Epithelial cell of proximal tubule (primary cell): ENCODE measurements around the gene TMPRSS6. TPM values are rescaled to one million over a fixed set of nuclear protein-coding genes. Genes with fewer than 3 reads are reported as not detected.

ENCODE experiments used
- DNase-seq: peaks from one replicate; pipeline ENCODE4 v3.0.0-alpha.2; 2011; ENCODE audit warnings: low read depth
- H3K4me3 ChIP-seq: 2 replicates; pipeline ENCODE4 v1.5.1; 2011; ENCODE audit warnings: low read depth, mild to moderate bottlenecking, low read length
- CTCF ChIP-seq: conservative IDR thresholded peaks from 2 replicates; pipeline ENCODE4 v1.5.1; 2012; ENCODE audit warnings: low read depth, mild to moderate bottlenecking, low read length
- total RNA-seq: library from RNA; depleted of rRNA; stranded (reverse); fragments of >200 nt; gene quantifications from 2 replicates; pipeline ENCODE4 v1.2.3, GENCODE V29; 2015

The TMPRSS6 gene
- total RNA-seq, 1 donor from 2014 or later: not detected

- H3K4me3 ChIP-seq: no peak overlapping the region
- no peak for TF ChIP-seq CTCF
- no peak for DNase-seq
These were observed 8.6 kb upstream of the TMPRSS6 start for GRCh38 chr22:37118083-37118482.

GRCh38 chr22:37117092-37117491 lies 7.6 kb upstream of the TMPRSS6 start:
- TF ChIP-seq CTCF: no peak
- no peak for DNase-seq
- no peak overlapping the region for H3K4me3 ChIP-seq

- no peak for TF ChIP-seq CTCF
- no peak overlapping the region for H3K4me3 ChIP-seq
- no peak for DNase-seq
These were observed 5.5 kb upstream of the TMPRSS6 start for GRCh38 chr22:37115032-37115431.

- no peak overlapping the region for H3K4me3 ChIP-seq
- DNase-seq: no peak
- TF ChIP-seq CTCF: no peak
These were observed 4.2 kb upstream of the TMPRSS6 start for GRCh38 chr22:37113757-37114156.

- DNase-seq: no peak
- H3K4me3 ChIP-seq: no peak overlapping the region
- no peak for TF ChIP-seq CTCF
These were observed 2.7 kb upstream of the TMPRSS6 start for GRCh38 chr22:37112084-37112728.

GRCh38 chr22:37111156-37111717 lies 1.7 kb upstream of the TMPRSS6 start:
- no peak for TF ChIP-seq CTCF
- DNase-seq: no peak
- no peak overlapping the region for H3K4me3 ChIP-seq
